Tongue (tissue), 2 donors: ENCODE measurements around the gene CASTOR1. TPM values are rescaled to one million over a fixed set of nuclear protein-coding genes. Genes with fewer than 3 reads are reported as not detected.
A peak's percentile ranks its signal among the peaks of the same experiment; 100 is the strongest.

ENCODE experiments used
- DNase-seq: peaks from one replicate; pipeline ENCODE4 v3.0.0-alpha.2; 2015
- total RNA-seq: library from RNA; depleted of rRNA; stranded (reverse); fragments of >200 nt; gene quantifications from one replicate; pipeline ENCODE4 v1.2.3, GENCODE V29; 2014

Gene CASTOR1
- total RNA-seq, 1 donor from 2014 or later = 3.4 TPM

- no peak for DNase-seq
These were observed 25.4 kb downstream of the CASTOR1 start for GRCh38 chr22:30263883-30264282.

- DNase-seq = peak; percentile 89
These were observed 26.2 kb downstream of the CASTOR1 start for GRCh38 chr22:30262917-30263741.

- no peak for DNase-seq
These were observed 27.2 kb downstream of the CASTOR1 start for GRCh38 chr22:30262112-30262511.

- DNase-seq = no peak
These were observed 28.2 kb downstream of the CASTOR1 start for GRCh38 chr22:30261134-30261533.

- DNase-seq = no peak
These were observed 28.6 kb downstream of the CASTOR1 start for GRCh38 chr22:30260682-30261081.

GRCh38 chr22:30260276-30260675 lies 29.0 kb downstream of the CASTOR1 start:
- no peak for DNase-seq

- DNase-seq = no peak
These were observed 35.0 kb downstream of the CASTOR1 start for GRCh38 chr22:30254314-30254713.

- peak; percentile 93 for DNase-seq
These were observed 36.0 kb downstream of the CASTOR1 start for GRCh38 chr22:30253205-30253852.

- no peak for DNase-seq
These were observed 36.7 kb downstream of the CASTOR1 start for GRCh38 chr22:30252411-30253204.

GRCh38 chr22:30251711-30252110 lies 37.6 kb downstream of the CASTOR1 start:
- no peak for DNase-seq

GRCh38 chr22:30250661-30251267 lies 38.5 kb downstream of the CASTOR1 start:
- no peak for DNase-seq

- DNase-seq = no peak
These were observed 39.2 kb downstream of the CASTOR1 start for GRCh38 chr22:30250039-30250565.

- no peak for DNase-seq
These were observed 40.0 kb downstream of the CASTOR1 start for GRCh38 chr22:30249049-30250038.

GRCh38 chr22:30248484-30248883 lies 40.8 kb downstream of the CASTOR1 start:
- DNase-seq = no peak

GRCh38 chr22:30247974-30248373 lies 41.3 kb downstream of the CASTOR1 start:
- DNase-seq = no peak

GRCh38 chr22:30247561-30247960 lies 41.7 kb downstream of the CASTOR1 start:
- no peak for DNase-seq

GRCh38 chr22:30246814-30247376 lies 42.4 kb downstream of the CASTOR1 start:
- no peak for DNase-seq

GRCh38 chr22:30245985-30246813 lies 43.1 kb downstream of the CASTOR1 start, which contains the start of gene LIF:
LIF (minus strand) TSS chr22:30246759; CDS start chr22:30246695, 64 bp downstream.
- DNase-seq = peak; percentile 49

- DNase-seq = no peak
These were observed 43.9 kb downstream of the CASTOR1 start for GRCh38 chr22:30245181-30245984.
